ENCODE measurements around the gene RBM14.
"Not testable (repeated sequence)": the region's sequence is repeated elsewhere in the genome, so short reads cannot be mapped to it uniquely, and the experiment has no call there.

RBM14 gene

DNA sequence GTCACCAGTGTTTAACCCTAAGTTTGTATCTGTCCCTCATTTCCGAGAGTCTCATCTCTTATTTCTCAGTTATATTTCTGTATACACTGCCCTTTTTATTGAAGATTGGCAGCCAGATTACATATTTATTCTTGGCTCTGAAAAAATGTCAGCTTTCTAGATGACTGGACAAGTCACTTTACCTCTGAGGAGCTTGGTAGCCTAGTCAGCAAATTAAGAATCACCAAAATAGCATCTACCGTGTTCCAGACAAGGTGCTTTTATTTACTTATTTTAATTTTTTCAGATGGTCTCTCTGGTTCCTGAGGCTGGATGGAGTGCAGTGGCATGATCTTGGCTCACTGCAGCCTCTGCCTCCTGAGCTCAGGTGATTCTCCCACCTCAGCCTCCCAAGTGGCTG lies 16.5 kb downstream of the RBM14 start:
- no peak for DNase-seq (ENCODE audit: low read depth)

- DNase-seq (ENCODE audit: low read depth), result no peak
Measured at GRCh38 chr11:66636411-66636810, 20.0 kb downstream of the RBM14 start.

- DNase-seq (ENCODE audit: low read depth), result no peak
Measured at GRCh38 chr11:66637557-66638176, 21.2 kb downstream of the RBM14 start.

- peak; percentile 89 for DNase-seq (ENCODE audit: low read depth)
Measured at GRCh38 chr11:66638177-66639065, 22.0 kb downstream of the RBM14 start, which contains the start of gene RBM4. Gene RBM4, plus strand, starts transcription at chr11:66638703. Its CDS starts 1,009 bp downstream, at chr11:66639712.

DNA sequence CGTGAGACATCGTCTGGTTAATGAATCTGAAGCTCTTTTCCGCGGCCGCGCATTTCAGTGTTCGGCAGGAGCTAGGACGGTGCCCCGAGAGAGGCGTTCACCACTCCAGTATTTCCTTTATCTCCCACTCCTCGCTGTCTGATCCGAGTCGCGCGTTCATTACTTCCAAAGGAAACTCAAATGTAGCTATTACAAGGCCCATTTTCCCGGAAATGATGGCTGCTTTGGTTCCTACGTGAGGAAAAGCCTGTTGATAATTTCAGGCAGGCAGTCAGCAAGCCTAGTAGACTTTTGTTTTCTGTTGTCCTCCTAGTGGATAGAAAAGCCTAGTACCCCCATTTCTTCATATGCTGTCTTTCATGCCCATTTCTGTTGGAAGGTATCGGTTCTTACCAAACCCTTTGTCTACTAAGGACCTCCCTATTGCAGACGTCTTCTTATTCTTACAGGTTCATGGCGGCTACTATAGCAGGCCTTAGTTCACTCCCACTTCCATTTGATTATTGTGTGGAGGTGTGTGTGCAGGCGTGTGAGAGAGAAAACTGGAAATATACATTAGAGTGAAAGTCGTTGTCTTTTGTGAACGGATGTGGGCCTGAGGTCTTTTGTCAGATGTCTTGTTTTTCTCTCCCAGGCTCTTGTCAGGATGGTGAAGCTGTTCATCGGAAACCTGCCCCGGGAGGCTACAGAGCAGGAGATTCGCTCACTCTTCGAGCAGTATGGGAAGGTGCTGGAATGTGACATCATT lies 22.8 kb downstream of the RBM14 start:
- DNase-seq (ENCODE audit: low read depth), result peak; percentile 12

DNA sequence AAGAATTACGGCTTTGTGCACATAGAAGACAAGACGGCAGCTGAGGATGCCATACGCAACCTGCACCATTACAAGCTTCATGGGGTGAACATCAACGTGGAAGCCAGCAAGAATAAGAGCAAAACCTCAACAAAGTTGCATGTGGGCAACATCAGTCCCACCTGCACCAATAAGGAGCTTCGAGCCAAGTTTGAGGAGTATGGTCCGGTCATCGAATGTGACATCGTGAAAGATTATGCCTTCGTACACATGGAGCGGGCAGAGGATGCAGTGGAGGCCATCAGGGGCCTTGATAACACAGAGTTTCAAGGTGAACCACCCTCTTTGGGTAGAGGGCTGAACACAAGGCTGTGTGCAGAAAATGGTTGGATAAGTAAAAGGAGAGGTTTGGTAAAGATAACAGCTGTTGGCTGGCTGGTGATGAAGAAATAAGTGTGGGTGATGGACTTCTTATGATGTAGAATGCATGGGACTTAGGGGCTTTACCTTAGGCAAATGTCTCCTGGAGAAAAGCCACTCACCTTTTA lies 23.4 kb downstream of the RBM14 start:
- DNase-seq (ENCODE audit: low read depth), result not testable (repeated sequence)

- DNase-seq (ENCODE audit: low read depth), result no peak
Measured at GRCh38 chr11:66641834-66642233, 25.4 kb downstream of the RBM14 start.

- no peak for DNase-seq (ENCODE audit: low read depth)
Measured at GRCh38 chr11:66643745-66644437, 27.5 kb downstream of the RBM14 start.

DNA sequence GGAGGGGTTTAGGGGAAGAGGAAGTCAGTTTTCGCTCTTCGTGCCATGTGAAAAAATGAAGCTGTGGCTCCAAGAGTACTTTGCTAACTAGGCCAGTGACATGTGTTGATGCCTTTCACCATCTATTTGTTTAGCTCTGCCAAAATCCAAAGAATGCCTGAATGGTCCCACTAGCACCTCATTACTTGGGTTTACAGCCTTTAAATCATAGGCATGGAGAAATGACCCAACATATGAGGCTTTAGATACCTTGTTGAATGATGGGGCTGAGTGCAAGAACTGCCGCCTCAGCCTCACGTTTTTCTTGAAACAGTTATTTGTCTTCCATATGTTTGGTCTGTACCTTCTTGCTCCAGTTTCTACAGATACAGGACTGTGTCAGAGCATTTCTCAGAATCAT lies 30.4 kb downstream of the RBM14 start:
- no peak for DNase-seq (ENCODE audit: low read depth)

DNA sequence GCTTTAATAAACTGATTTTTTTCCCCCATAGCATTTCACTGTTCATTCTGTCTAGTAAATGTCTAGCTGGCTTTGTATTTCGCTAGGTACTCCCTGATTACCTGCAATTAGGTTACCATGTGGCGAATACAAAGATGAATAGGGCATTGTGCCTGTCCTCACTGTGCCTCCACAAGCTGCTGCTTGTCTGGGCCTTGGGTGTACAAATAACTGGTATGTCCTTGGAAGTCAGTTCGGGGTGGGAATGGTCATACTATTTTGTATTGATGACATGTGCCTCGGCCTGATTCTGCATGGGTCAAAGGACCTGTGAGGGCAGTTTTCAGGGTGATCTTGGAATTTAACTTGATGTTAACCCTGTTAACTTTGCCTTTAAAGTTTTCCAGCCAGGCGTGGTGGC lies 33.5 kb downstream of the RBM14 start:
- no peak for DNase-seq (ENCODE audit: low read depth)

DNA sequence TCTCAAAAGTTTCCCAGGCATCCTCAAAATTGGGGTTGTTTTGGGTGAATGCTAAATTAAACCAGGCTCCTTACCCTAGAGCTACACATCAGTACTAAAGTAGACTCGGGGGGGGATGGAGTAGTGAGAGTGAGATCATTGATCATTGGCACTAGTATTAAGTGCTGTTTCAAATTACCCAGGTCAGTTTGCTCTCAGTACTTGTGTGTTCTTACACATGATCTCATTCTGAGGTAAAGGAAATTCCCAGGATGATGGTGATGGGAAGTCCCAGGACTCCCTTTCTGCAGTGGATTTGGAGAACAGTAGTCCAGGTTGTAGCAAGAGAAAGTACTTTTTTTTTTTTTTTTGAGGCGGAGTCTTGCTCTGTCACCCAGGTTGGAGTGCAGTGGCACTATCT lies 34.6 kb downstream of the RBM14 start:
- DNase-seq (ENCODE audit: low read depth), result no peak

GRCh38 chr11:66652651-66653050 lies 36.2 kb downstream of the RBM14 start:
- DNase-seq (ENCODE audit: low read depth), result no peak

DNA sequence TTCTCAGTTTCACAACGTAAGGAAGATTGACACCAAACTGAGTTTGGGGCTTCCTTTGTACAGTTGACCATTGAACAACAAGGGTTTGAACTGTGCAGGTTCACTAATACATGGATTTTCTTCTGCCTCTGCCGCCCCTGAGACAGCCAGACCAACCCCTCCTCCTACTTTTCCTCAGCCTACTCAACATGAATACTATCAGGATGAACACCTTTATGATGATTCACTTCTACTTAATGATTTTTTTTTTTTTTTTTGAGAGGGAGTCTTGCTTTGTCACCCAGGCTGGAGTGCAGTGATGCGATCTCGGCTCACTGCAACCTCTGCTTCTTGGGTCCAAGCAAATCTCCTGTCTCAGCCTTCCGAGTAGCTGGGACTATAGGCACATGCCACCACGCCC lies 36.7 kb downstream of the RBM14 start:
- no peak for DNase-seq (ENCODE audit: low read depth)

GRCh38 chr11:66659763-66660162 lies 43.3 kb downstream of the RBM14 start:
- no peak for DNase-seq (ENCODE audit: low read depth)

- DNase-seq (ENCODE audit: low read depth), result no peak
Measured at GRCh38 chr11:66663741-66664296, 47.4 kb downstream of the RBM14 start.

DNA sequence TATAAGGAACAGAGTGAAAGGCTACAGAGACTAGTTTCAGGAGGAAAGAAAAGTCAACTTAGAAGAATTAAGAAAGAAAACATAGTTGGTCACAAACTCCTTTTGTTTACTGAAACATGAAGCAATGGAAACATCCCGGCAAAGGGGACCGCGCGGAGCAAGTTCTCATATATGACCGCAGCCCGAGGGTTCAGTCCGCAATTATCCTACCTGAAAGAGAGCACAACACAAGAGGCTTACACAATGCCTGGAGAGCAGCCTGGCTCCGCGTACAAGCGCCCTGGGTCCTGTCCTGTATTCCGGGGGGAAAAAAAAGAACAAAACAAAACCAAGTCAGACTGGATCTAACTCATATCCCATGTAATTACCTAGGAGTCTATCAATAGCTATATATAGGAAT lies 48.9 kb downstream of the RBM14 start:
- DNase-seq (ENCODE audit: low read depth), result no peak

DNA sequence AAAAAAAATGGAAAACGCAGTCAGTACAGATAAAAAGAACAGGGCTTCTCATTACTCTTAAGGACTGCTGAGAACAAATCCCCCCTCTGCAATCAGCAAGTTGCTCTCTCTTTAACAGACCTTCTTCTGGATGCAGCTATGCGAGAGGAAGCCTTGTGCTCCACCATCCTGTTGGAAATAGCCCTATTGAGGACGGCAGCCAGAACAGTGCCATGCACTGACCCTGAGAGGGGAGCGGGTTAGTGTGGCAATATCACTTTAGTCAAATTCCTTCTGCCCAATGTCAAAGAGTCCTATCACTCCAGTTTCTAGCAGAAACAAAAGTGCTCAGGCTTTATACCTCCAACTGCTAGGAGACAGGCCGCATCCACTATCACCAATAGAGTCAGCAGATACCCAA lies 54.4 kb downstream of the RBM14 start:
- no peak for DNase-seq (ENCODE audit: low read depth)

- no peak for DNase-seq (ENCODE audit: low read depth)
Measured at GRCh38 chr11:66674964-66675602, 58.7 kb downstream of the RBM14 start.

DNA sequence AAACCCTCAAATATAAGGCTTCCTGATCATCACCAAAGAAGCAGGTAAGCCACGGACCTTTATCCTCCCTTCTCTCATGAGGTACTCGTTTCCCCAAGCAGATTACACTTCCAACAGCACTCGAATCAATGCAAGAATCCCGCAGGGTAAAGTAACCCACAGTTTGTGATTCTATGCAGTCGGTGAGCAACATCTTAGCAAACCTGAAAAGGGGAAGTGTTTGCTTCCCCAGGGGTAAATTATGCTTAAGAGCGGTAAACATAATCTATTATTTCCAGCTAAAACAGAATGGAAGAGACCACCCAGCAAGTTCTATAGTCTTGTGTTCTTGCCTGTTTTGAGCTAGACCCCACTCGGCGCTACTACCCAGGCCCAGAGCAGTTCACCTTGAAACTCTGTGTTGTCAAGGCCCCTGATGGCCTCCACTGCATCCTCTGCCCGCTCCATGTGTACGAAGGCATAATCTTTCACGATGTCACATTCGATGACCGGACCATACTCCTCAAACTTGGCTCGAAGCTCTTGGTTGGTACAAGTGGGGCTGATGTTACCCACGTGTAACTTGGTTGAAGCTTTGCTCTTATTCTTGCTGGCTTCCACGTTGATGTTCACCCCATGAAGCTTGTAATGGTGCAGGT lies 60.0 kb downstream of the RBM14 start:
- no peak for DNase-seq (ENCODE audit: low read depth)
